Duodenal mucosa (tissue), 2 donors: ENCODE results near the gene GALR1.

Experiments used
- H3K27ac ChIP-seq: one replicate; pipeline ENCODE4 v1.7.0; 2013; ENCODE audit warnings: low read depth, low read length
- H3K27me3 ChIP-seq, 2 donors: one replicate each; pipeline ENCODE4 v1.7.0; 2013; ENCODE audit warnings: low read length in 2 of 2, control low read depth in 1 of 2; ENCODE audit not compliant: insufficient read depth in 2 of 2, control insufficient read depth in 1 of 2
- H3K36me3 ChIP-seq, 2 donors: one replicate each; pipeline ENCODE4 v1.7.0; 2013; ENCODE audit warnings: low read length in 2 of 2, control low read depth in 1 of 2; ENCODE audit not compliant: insufficient read depth in 2 of 2, control insufficient read depth in 1 of 2
- H3K4me1 ChIP-seq, 2 donors: one replicate each; pipeline ENCODE4 v1.7.0; 2013; ENCODE audit warnings: low read length in 2 of 2, control low read depth in 1 of 2; ENCODE audit not compliant: insufficient read depth in 2 of 2, control insufficient read depth in 1 of 2
- H3K4me3 ChIP-seq, 2 donors: one replicate each; pipeline ENCODE4 v1.7.0; 2013; ENCODE audit warnings: low read length in 2 of 2, low read depth in 1 of 2
- H3K9ac ChIP-seq, 2 donors: one replicate each; pipeline ENCODE4 v1.7.0; 2013; ENCODE audit warnings: low read length in 2 of 2, low read depth in 1 of 2
- H3K9me3 ChIP-seq, 2 donors: one replicate each; pipeline ENCODE4 v1.7.0; 2013; ENCODE audit warnings: low read length in 2 of 2, control low read depth in 1 of 2; ENCODE audit not compliant: control insufficient read depth in 1 of 2

The GALR1 gene

DNA sequence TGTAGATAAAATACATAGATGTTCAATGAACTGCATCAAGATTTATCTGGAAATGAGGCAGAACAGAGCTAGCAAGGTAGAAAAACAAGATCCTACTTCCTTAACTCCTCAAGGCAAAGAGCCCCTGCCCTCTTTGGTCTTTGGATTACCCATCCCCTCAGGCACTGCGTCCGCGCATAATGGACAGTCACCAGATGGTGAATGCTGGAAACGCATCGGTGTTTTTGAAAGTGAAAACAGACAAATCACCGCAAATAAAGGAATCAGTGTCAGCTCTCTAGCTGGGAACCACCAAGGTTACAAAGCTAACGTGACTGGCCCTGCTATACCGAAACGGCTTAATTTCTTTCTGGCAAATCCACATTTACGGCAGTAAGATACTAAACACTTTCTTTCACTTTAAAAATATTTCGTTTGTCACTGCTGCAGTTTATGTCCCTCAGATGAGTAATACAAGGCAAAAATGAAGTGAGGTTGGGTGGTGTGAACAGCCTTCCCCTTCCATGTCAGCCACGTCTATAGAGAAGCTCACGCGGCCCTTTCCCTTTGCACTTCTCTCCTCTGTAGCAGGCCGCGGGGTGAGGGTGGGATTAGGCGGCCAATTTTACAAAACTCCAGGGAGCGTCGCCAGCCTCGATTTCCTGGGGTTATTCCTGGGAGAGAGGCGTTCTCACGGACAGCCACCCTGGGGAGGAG, 627 bp upstream of the GALR1 start:
- Histone ChIP-seq H3K9me3 (no peaks in the 10 kb centered on the region), H3K4me3 (peak overlapping the region; percentile 10 to 28), H3K36me3 (no peaks in the 10 kb centered on the region), H3K27me3 (peaks cover 27 to 38% of the 10 kb centered on the region in 2 donors), H3K27ac (no peak overlapping the region), H3K4me1 (peaks cover 0 to 5% of the 10 kb centered on the region in 2 donors), H3K9ac (no peak overlapping the region)

DNA sequence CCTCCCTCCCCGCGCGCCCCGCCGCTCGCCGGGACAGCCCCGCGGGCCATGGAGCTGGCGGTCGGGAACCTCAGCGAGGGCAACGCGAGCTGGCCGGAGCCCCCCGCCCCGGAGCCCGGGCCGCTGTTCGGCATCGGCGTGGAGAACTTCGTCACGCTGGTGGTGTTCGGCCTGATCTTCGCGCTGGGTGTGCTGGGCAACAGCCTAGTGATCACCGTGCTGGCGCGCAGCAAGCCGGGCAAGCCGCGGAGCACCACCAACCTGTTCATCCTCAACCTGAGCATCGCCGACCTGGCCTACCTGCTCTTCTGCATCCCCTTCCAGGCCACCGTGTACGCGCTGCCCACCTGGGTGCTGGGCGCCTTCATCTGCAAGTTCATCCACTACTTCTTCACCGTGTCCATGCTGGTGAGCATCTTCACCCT, 865 bp downstream of the GALR1 start:
- Histone ChIP-seq H3K4me1 (peaks cover 0 to 5% of the 10 kb centered on the region in 2 donors), H3K9ac (no peak overlapping the region), H3K27me3 (peaks cover 27 to 32% of the 10 kb centered on the region in 2 donors), H3K4me3 (no peak overlapping the region), H3K9me3 (no peaks in the 10 kb centered on the region), H3K36me3 (no peaks in the 10 kb centered on the region), H3K27ac (no peak overlapping the region)

DNA sequence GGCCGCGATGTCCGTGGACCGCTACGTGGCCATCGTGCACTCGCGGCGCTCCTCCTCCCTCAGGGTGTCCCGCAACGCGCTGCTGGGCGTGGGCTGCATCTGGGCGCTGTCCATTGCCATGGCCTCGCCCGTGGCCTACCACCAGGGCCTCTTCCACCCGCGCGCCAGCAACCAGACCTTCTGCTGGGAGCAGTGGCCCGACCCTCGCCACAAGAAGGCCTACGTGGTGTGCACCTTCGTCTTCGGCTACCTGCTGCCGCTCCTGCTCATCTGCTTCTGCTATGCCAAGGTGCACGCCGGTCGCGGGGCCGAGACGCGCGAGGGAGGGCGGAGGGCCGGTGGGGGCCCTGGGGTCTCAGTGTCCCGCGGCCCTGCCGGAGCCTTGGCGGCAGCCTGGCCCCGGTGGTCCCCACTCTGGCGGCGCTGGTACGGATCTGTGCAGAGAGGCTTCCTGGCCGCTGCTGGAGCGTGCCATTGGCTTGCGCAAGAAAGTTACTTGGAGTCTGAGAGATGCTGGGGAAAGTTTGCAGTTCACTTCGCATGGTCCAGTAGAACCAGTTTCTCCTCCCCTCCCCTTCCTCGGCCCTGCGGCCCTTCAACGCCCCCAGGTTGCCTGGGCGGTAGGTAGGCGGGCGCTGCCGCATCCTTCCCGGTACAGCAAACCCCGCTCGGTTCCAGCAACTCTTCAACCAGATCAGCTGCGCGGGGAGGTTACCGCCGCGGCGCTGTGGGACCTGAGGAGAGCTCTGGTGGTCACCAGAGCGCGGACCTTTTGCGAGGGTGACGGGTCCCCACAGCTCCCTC, 1.5 kb downstream of the GALR1 start:
- Histone ChIP-seq H3K4me1 (peaks cover 0 to 5% of the 10 kb centered on the region in 2 donors), H3K27me3 (peaks cover 27 to 32% of the 10 kb centered on the region in 2 donors), H3K9ac (no peak overlapping the region), H3K9me3 (no peaks in the 10 kb centered on the region), H3K27ac (no peak overlapping the region), H3K4me3 (no peak overlapping the region), H3K36me3 (no peaks in the 10 kb centered on the region)

DNA sequence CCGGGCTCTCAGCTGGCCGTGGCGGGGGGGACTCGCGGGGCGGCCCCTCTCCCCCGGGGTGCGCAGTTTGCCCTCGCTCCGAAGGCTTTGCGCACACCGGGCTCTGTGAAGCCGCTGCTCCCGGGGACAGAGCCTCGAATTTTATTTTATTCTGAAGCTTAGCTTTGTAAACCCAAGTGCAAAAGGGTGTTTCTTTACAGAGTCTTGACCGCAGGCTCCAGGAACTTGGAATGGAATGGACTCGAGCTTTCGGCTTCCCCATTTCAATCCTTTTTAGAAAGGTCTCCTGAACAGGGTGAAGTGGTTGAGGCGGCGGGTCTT, 2.0 kb downstream of the GALR1 start:
- Histone ChIP-seq H3K27me3 (peaks cover 27 to 32% of the 10 kb centered on the region in 2 donors), H3K4me3 (no peak overlapping the region)

DNA sequence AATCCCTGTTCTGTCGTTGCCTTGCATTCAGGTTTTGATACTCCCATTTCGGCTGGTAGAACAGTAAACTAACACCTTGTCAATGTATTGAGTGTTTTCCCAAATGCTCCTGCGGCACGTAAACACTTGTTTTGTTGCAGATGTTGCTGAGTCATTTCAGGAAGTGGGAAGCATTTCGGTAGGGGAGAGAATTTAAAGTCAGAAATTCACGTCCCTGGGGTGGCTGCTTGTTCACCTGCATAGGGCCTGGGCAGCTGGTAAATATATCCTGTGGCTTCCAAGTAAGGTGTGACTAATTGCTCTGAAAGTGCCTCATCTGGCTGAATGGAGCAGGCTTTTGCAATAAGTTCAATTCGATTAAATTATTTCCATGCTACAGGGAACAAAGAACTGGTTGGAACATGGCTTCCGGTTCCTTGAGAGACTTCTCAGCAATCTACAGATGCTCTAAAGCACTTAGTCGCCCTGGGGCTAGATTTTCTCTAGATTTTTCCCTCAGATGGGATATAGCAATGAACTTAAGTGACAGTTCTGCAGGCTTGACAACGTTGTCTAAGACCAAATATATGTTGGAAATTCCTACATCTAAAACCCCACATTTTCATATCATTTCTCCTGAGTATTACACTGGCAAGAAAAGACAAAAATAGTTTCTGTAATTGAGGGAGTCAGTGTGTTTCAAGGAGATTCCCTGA, 5.2 kb downstream of the GALR1 start:
- Histone ChIP-seq H3K36me3 (no peaks in the 10 kb centered on the region), H3K27me3 (peaks cover 13 to 17% of the 10 kb centered on the region in 2 donors), H3K9me3 (no peaks in the 10 kb centered on the region), H3K4me1 (no peaks in the 10 kb centered on the region), H3K9ac (no peak overlapping the region), H3K27ac (no peak overlapping the region), H3K4me3 (no peak overlapping the region)

More for the DNA sequence above, 2.0 kb downstream of the GALR1 start:
- Histone ChIP-seq H3K36me3 (no peaks in the 10 kb centered on the region), H3K9ac (no peak overlapping the region), H3K4me1 (peaks cover 0 to 5% of the 10 kb centered on the region in 2 donors), H3K9me3 (no peaks in the 10 kb centered on the region), H3K27ac (no peak overlapping the region)

DNA sequence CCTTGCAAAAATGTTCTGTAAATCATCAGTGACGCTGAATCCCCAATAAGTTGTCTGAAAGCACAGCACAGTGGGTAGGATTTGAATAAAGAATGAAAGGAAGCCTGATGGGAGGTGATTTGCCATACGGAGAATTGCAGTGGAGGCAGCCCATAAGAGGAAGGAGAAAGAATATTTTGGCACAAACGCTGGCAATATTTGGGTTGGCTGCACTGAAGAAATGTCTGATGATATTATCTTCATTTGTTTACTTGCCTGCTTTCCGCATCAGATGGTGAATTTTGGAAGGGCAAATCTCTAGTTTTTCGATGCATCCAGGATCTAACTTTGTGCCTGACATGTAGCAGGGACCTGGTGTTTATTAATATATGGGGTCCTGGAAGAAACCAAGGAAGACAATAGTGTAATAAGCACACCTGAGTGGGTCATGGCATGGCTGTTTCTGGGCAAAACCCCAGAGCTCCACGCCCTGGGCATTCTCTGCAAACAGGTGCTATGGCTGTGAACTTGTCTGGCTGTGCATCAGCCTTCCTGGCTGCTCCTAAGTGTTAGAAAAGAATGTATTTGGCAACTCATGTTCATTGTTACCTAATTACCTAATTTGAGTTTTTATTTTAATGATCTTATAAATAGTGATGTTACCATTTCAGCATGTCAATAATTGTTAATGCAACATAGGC, 5.9 kb downstream of the GALR1 start:
- Histone ChIP-seq H3K27ac (no peak overlapping the region), H3K9me3 (no peaks in the 10 kb centered on the region), H3K4me3 (no peak overlapping the region), H3K36me3 (no peaks in the 10 kb centered on the region), H3K9ac (no peak overlapping the region), H3K4me1 (no peaks in the 10 kb centered on the region), H3K27me3 (peaks cover 9 to 16% of the 10 kb centered on the region in 2 donors)

DNA sequence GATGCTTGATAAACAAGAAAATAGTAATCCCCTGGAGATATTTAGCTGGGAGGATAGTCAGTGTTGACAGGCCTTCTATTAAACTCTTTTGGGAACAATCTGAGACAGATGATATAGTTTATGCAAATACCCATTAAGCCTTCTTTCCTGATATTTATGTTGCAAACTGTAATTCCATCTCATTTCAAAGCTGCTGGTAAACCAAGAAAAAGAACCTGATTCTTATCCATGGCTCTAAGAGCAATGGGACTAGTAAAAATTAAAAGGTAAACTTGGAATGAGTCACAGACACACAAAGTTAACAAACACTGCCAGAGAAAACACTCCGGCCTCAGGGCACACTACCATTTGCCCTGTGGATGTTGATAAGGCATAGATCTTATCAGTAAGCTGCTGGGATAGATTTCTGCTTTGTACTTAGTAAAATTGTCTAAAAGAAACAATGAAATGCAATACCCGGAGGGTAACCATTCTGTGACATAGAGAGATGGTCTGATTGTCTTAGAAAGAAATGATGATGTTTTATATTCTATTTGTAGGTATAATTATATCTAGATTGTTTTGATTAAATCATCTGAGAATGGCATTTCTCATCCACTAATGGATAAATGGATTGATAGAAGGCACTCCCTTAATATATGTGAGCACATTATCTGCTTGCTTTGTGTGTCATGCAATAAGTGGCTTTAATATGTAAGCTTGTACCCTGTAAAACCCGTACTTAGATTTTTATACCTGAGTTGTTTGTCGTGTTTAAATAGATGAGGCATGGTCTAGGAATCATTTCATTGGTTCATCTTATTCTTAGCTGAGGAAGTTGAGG, 13.2 kb downstream of the GALR1 start:
- Histone ChIP-seq H3K9ac (no peak overlapping the region), H3K27ac (no peak overlapping the region), H3K36me3 (no peaks in the 10 kb centered on the region), H3K9me3 (peaks cover 0 to 6% of the 10 kb centered on the region in 2 donors), H3K4me1 (no peaks in the 10 kb centered on the region), H3K27me3 (no peaks in the 10 kb centered on the region), H3K4me3 (no peak overlapping the region)

DNA sequence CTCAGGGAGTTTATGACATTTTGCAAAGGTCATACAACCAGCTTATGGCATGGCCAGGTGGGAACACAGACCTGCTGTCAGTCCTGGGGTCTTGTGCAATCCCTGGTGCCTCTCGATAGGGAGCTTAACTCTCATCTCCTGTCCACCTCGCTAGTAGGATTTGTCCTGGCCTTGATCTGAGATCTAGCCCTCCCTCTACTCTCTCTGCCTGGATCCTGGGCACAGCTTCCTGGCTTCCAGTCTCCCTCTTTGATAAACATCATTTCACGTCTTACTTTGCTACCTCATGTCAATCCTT, 13.8 kb downstream of the GALR1 start:
- H3K4me3 ChIP-seq: no peak overlapping the region
- H3K36me3 ChIP-seq: no peaks in the 10 kb centered on the region
- H3K27me3 ChIP-seq: no peaks in the 10 kb centered on the region
- H3K4me1 ChIP-seq: no peaks in the 10 kb centered on the region
- H3K27ac ChIP-seq: no peak overlapping the region
- peaks cover 0 to 6% of the 10 kb centered on the region in 2 donors for H3K9me3 ChIP-seq
- no peak overlapping the region for H3K9ac ChIP-seq

DNA sequence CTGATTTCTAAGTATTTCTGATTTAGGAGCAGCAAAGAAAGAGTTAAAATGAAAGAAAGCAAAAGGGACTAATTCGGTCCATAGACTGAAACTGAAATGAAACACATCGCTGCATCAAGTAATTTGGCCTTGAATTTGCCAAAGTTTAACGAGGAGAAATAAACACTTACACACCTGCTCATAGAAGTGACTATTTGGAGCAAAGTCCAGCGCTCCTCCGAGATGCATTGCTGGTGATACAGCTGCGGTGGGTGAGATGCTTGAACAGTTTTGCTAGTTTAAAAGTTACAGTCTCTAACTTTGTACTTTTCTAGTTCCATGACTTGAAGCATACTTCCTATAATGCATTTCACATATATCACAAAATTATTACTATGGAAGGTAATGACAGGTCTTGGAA, 18.3 kb downstream of the GALR1 start:
- no peak overlapping the region for H3K9ac ChIP-seq
- no peaks in the 10 kb centered on the region for H3K36me3 ChIP-seq

More for the DNA sequence above, 18.3 kb downstream of the GALR1 start:
- peaks cover 0 to 6% of the 10 kb centered on the region in 2 donors for H3K9me3 ChIP-seq
- no peak overlapping the region for H3K27ac ChIP-seq
- no peak overlapping the region for H3K4me3 ChIP-seq
- no peaks in the 10 kb centered on the region for H3K4me1 ChIP-seq
- H3K27me3 ChIP-seq: no peaks in the 10 kb centered on the region
